Stomach (tissue), 4 donors: Measurements from ENCODE around the gene IGFBP3.

Source experiments
- CTCF ChIP-seq, 7 experiments: fragments of 450-650 bp in 4 of 7; fragments of 200-600 bp in 3 of 7; sonication (generic) in 3 of 7; IDR thresholded peaks; one replicate each; pipeline ENCODE4 v1.5.1; 2016 to 2019; ENCODE audit warnings: antibody characterized with exemption in 7 of 7, control low read depth in 2 of 7, mild to moderate bottlenecking in 1 of 7
- EP300 ChIP-seq: sonication (generic); formaldehyde crosslinking; IDR thresholded peaks from one replicate; pipeline ENCODE4 v1.6.1; 2017; ENCODE audit warnings: antibody characterized with exemption

- TF ChIP-seq CTCF (IDR thresholded peaks at IDR 0.05) (peak in 1 of 7 experiments; percentile 7), EP300 (no peak)
Measured at GRCh38 chr7:45872116-45873034, 48.7 kb downstream of the IGFBP3 start.
